ENCODE results near the gene CADM4.
"Not testable (repeated sequence)": the region's sequence is repeated elsewhere in the genome, so short reads cannot be mapped to it uniquely, and the experiment has no call there.

Gene CADM4

GRCh38 chr19:43619262-43620060 lies 20.2 kb downstream of the CADM4 start, which contains the start of gene ZNF428:
Gene ZNF428, minus strand, starts transcription at chr19:43619629. Its CDS starts 5,325 bp downstream, at chr19:43614304.
- peak; percentile 84 to 98 (median 94) for DNase-seq
- intact Hi-C loops (cut with DNase I), result no loop called here

DNA sequence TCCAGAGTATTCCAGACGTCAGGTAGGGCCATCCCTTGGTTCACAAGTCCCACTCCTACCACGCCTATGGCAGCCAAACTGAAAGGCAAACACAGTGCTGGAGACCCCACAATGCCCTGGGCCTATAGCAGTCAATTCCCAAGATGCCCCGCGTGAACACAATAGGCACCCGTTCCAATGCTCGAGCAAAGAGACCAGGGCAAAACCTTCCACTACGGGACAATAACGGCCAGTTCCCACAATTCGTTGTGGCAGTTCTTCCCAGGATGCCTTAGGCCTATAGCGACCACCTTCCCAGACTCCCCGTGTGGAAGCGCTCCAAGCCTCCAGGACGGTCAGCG lies 20.8 kb downstream of the CADM4 start:
- intact Hi-C loops (cut with DNase I), result no loop called here
- DNase-seq, result peak in 12 of 42 donors; percentile 29 to 62 (median 50)

GRCh38 chr19:43616954-43617353 lies 22.7 kb downstream of the CADM4 start:
- no peak for DNase-seq
- intact Hi-C loops (cut with DNase I), result no loop called here

- no peak for DNase-seq
- intact Hi-C loops (cut with DNase I), result no loop called here
Measured at GRCh38 chr19:43616306-43616705, 23.3 kb downstream of the CADM4 start.

- intact Hi-C loops (cut with DNase I), result no loop called here
- DNase-seq, result no peak
Measured at GRCh38 chr19:43612374-43612773, 27.3 kb downstream of the CADM4 start.

- intact Hi-C loops (cut with DNase I), result no loop called here
Measured at GRCh38 chr19:43611788-43612187, 27.9 kb downstream of the CADM4 start, which contains the start of gene SRRM5. Gene SRRM5, plus strand, starts transcription at chr19:43612088. Its CDS starts 34 bp downstream, at chr19:43612122.

DNA sequence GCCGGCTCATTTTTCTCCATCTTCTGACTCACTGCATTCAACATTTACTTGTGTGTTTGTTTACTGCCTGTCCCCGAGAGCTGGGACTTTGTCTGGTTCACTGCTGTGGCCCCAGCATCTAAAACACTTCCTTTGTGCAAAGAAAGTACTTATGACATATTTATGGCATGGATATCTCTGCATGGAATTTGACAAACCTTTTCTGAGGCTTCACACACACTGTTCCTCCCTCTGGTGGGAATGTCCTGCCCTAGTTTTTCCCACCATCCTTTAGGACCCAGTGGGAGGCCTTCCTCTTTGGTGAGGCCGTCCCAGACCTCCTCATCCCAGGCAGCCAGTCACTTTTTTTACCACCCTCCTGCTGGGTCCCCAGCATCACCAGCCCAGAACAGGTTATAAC lies 29.2 kb downstream of the CADM4 start:
- DNase-seq, result no peak
- intact Hi-C loops (cut with DNase I), result no loop called here

More at GRCh38 chr19:43611788-43612187, 27.9 kb downstream of the CADM4 start, which contains the start of gene SRRM5:
- no peak for DNase-seq

DNA sequence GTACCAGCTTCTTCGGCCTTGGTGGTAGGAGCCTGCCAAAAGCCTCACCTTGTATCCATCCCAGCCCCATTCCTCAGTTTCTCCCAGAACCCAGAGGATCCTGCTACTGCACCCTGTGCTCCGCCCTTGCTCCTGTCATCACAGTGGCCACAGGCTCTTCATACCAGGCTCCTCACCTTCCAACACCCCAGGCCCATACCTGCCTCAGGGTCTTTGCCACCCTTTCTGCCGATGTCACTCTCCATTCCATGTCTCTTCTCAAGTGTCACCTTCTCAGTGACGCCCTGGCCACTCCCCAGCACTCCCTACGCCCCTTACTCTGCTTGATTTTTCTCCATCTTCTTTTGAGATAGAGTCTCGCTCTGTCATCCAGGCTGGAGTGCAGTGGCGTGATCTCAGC lies 29.8 kb downstream of the CADM4 start:
- no peak for DNase-seq
- intact Hi-C loops (cut with DNase I), result no loop called here

GRCh38 chr19:43607238-43608205 lies 32.1 kb downstream of the CADM4 start:
- DNase-seq, result peak in 10 of 42 donors; percentile 14 to 63 (median 24)
- intact Hi-C loops (cut with DNase I), result no loop called here

- intact Hi-C loops (cut with DNase I), result no loop called here
- DNase-seq, result peak in 5 of 42 donors; percentile 3 to 22 (median 13)
Measured at GRCh38 chr19:43606569-43607229, 33.0 kb downstream of the CADM4 start.

- intact Hi-C loops (cut with DNase I), result no loop called here
- no peak for DNase-seq
Measured at GRCh38 chr19:43605875-43606568, 33.6 kb downstream of the CADM4 start.

GRCh38 chr19:43600326-43600725 lies 39.3 kb downstream of the CADM4 start:
- intact Hi-C loops (cut with DNase I), result not testable (repeated sequence)
- peak in 2 of 42 donors; percentile 38 to 42 for DNase-seq

GRCh38 chr19:43599635-43600295 lies 39.9 kb downstream of the CADM4 start:
- peak in 4 of 42 donors; percentile 15 to 61 (median 34) for DNase-seq
- intact Hi-C loops (cut with DNase I), result loop anchor here (5.0 to 10.0 kb wide), 2 partner anchors 53 to 65 kb away; partner anchors contain the start of gene ZNF575

DNA sequence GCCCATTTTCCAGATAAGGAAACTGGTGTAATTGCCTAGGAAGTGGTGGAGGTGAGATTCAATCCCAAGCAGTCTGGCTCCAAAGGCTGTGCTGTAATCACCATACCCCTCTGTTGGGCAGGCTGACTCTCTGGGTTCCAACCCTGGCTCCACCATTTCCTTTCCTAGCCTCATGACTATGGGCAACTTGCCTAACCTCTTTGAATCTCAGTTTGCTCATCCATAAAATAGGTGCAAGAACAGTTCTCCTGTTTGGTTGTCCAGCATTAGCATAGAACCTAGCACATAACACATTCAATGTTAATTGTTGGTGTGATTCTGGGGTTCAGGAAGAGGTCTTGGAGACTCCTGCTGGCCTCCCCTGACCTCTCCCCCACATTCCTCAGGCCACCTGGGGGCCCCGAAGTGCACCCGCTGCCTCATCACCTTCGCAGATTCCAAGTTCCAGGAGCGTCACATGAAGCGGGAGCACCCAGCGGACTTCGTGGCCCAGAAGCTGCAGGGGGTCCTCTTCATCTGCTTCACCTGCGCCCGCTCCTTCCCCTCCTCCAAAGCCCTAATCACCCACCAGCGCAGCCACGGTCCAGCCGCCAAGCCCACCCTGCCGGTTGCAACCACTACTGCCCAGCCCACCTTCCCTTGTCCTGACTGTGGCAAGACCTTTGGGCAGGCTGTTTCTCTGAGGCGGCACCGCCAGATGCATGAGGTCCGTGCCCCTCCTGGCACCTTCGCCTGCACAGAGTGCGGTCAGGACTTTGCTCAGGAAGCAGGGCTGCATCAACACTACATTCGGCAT lies 41.0 kb downstream of the CADM4 start:
- intact Hi-C loops (cut with DNase I), result loop anchor here (5.0 to 10.0 kb wide), 2 partner anchors 54 to 64 kb away; partner anchors contain the start of gene ZNF575
- DNase-seq, result no peak

DNA sequence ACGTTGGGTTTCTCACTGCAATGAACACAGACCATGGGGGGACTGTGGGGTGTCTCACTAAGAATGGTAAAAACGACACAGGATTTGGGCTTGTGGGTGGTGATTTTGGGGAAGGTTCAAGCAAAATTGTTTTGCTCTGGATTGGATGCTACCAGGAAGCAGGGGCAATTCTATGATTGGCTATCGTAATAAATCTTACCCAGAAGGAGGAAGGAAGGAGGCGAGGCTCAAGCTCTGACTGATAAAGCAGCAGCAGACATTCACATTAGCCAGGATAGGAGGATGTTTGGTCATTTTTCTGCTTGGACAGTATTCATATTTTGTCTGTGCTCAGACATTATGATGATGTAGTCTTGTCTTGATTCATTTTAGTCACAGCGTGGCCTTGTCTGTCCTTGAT lies 41.8 kb downstream of the CADM4 start:
- intact Hi-C loops (cut with DNase I), result loop anchor here (5.0 to 10.0 kb wide), 2 partner anchors 54 to 63 kb away; partner anchors contain the start of gene ZNF575
- DNase-seq, result peak in 2 of 42 donors; percentile 43

- intact Hi-C loops (cut with DNase I), result loop anchor here (1.0 to 10.0 kb wide), 3 partner anchors 22 to 62 kb away; partner anchors contain the start of genes PINLYP, XRCC1 and ZNF575
- DNase-seq, result peak in 3 of 42 donors; percentile 14 to 32 (median 19)
Measured at GRCh38 chr19:43596842-43597461, 42.7 kb downstream of the CADM4 start.
